Stomach (tissue), 4 donors: Measurements from ENCODE around the gene HUNK.

ENCODE experiments used
- POLR2A ChIP-seq, 4 donors: fragments of 450-650 bp; IDR thresholded peaks; one replicate each; pipeline ENCODE4 v1.6.1; 2016; ENCODE audit warnings: antibody characterized with exemption in 4 of 4, control low read depth in 2 of 4, mild to moderate bottlenecking in 1 of 4, moderate library complexity in 1 of 4
- TF ChIP-seq, protein P1 (sequence below), 7 experiments: fragments of 450-650 bp in 4 of 7; fragments of 200-600 bp in 3 of 7; sonication (generic) in 3 of 7; IDR thresholded peaks; one replicate each; pipeline ENCODE4 v1.5.1; 2016 to 2019; ENCODE audit warnings: antibody characterized with exemption in 7 of 7, control low read depth in 2 of 7, mild to moderate bottlenecking in 1 of 7

DNA sequence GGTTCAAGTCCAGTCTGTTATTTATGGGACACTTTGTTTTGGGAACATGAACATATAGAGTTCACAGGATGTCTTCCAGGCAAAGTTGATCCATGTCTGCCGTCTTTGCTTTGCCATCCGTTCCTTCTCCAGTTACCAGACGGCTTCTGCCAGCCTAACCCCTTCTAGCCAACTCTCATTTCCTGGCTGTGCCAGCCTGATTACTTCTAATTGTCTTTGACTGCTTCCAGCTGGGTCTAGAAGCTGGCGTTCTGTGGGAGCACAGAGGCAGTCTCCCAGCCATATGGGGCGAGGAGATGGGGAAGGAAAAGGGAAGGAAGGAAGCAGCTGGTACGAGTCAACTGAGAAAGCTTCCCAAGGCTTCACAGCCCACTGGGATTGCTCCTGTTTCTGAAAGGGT, 3.1 kb upstream of the HUNK start:
- no peak for TF ChIP-seq POLR2A (IDR thresholded peaks at IDR 0.05)
- TF ChIP-seq, protein P1, sequence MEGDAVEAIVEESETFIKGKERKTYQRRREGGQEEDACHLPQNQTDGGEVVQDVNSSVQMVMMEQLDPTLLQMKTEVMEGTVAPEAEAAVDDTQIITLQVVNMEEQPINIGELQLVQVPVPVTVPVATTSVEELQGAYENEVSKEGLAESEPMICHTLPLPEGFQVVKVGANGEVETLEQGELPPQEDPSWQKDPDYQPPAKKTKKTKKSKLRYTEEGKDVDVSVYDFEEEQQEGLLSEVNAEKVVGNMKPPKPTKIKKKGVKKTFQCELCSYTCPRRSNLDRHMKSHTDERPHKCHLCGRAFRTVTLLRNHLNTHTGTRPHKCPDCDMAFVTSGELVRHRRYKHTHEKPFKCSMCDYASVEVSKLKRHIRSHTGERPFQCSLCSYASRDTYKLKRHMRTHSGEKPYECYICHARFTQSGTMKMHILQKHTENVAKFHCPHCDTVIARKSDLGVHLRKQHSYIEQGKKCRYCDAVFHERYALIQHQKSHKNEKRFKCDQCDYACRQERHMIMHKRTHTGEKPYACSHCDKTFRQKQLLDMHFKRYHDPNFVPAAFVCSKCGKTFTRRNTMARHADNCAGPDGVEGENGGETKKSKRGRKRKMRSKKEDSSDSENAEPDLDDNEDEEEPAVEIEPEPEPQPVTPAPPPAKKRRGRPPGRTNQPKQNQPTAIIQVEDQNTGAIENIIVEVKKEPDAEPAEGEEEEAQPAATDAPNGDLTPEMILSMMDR (IDR thresholded peaks at IDR 0.05): no peak
